Fibroblast of lung (primary cell): ENCODE results near the gene PRSS53. TPM values are rescaled to one million over a fixed set of nuclear protein-coding genes. Genes with fewer than 3 reads are reported as not detected.

Experiments used
- DNase-seq, 2 donors: peaks; one replicate each; pipeline versions ENCODE4 v3.0.0 to v3.0.0-alpha.2; 2010; ENCODE audit warnings: low read depth in 2 of 2
- H2AFZ ChIP-seq: 2 replicates; pipeline ENCODE4 v1.5.1; 2012; ENCODE audit warnings: low read length, control low read depth, inconsistent platforms
- H3K27ac ChIP-seq: 2 replicates; pipeline ENCODE4 v1.5.1; 2011; ENCODE audit warnings: low read length, control low read depth; ENCODE audit not compliant: insufficient read depth
- H3K27me3 ChIP-seq: 2 replicates; pipeline ENCODE4 v1.5.1; 2011; ENCODE audit warnings: mild to moderate bottlenecking, low read length; ENCODE audit not compliant: control insufficient read depth, insufficient read depth
- H3K36me3 ChIP-seq: 2 replicates; pipeline ENCODE4 v1.5.1; 2011; ENCODE audit warnings: low read length; ENCODE audit not compliant: control insufficient read depth, insufficient read depth
- H3K4me1 ChIP-seq: 2 replicates; pipeline ENCODE4 v1.5.1; 2011; ENCODE audit warnings: low read length; ENCODE audit not compliant: control insufficient read depth, insufficient read depth; ENCODE audit errors: extremely low read depth
- H3K4me2 ChIP-seq: 2 replicates; pipeline ENCODE4 v1.5.1; 2011; ENCODE audit warnings: low read length, control low read depth; ENCODE audit not compliant: insufficient read depth; ENCODE audit errors: extremely low read depth
- H3K4me3 ChIP-seq, 4 experiments: fragments of 200-600 bp in 1 of 4; sonication (generic) in 1 of 4; replicated peaks in 1 of 4; 2 replicates each; pipeline ENCODE4 v1.5.1; 2011 to 2016; ENCODE audit warnings: low read length in 4 of 4, low read depth in 3 of 4, mild to moderate bottlenecking in 3 of 4, control low read depth in 2 of 4, inconsistent platforms in 1 of 4, mixed read lengths in 1 of 4; ENCODE audit not compliant: insufficient read depth in 1 of 4; ENCODE audit errors: control extremely low read depth in 1 of 4
- H3K79me2 ChIP-seq: 2 replicates; pipeline ENCODE4 v1.5.1; 2012; ENCODE audit warnings: mild to moderate bottlenecking, low read length, inconsistent platforms; ENCODE audit not compliant: control insufficient read depth, insufficient read depth
- H3K9ac ChIP-seq: 2 replicates; pipeline ENCODE4 v1.5.1; 2011; ENCODE audit warnings: mild to moderate bottlenecking, low read length, control low read depth; ENCODE audit not compliant: insufficient read depth
- H3K9me3 ChIP-seq: 2 replicates; pipeline ENCODE4 v1.5.1; 2012; ENCODE audit warnings: low read depth, low read length; ENCODE audit not compliant: control insufficient read depth, insufficient read depth
- H4K20me1 ChIP-seq: 2 replicates; pipeline ENCODE4 v1.5.1; 2011; ENCODE audit warnings: low read length; ENCODE audit not compliant: control insufficient read depth, insufficient read depth; ENCODE audit errors: extremely low read depth
- EZH2 ChIP-seq: IDR thresholded peaks from 2 replicates; pipeline ENCODE4 v1.5.1; 2012; ENCODE audit warnings: low read length, control low read depth, mild to moderate bottlenecking; ENCODE audit errors: missing control alignments
- polyA plus RNA-seq, 2 donors: library from polyadenylated mRNA; depleted of rRNA in 1 of 2; stranded (reverse) in 1 of 2; unstranded in 1 of 2; fragments of >200 nt; gene quantifications; 2 replicates each; pipeline ENCODE4 v1.2.1, GENCODE V29; 2011 to 2012; ENCODE audit warnings: missing spikeins in 1 of 2
- total RNA-seq: library from RNA; depleted of rRNA; stranded (reverse); fragments of >200 nt; gene quantifications from 2 replicates; pipeline ENCODE4 v1.2.1, GENCODE V29; 2014
- TF ChIP-seq, protein P1 (sequence below), 2 donors: IDR thresholded peaks in 1 of 2; conservative IDR thresholded peaks in 1 of 2; 1 replicate in 1 of 2; 2 replicates in 1 of 2; pipeline ENCODE4 v1.5.1; 2011 to 2012; ENCODE audit warnings: low read length in 2 of 2, control low read depth in 1 of 2, inconsistent platforms in 1 of 2, low read depth in 1 of 2, mild to moderate bottlenecking in 1 of 2

PRSS53 gene
- total and polyA plus RNA-seq, 2 donors (not counting 1 experiment from before 2014, with no cell fraction given): 0.78 to 1.7 TPM

DNA sequence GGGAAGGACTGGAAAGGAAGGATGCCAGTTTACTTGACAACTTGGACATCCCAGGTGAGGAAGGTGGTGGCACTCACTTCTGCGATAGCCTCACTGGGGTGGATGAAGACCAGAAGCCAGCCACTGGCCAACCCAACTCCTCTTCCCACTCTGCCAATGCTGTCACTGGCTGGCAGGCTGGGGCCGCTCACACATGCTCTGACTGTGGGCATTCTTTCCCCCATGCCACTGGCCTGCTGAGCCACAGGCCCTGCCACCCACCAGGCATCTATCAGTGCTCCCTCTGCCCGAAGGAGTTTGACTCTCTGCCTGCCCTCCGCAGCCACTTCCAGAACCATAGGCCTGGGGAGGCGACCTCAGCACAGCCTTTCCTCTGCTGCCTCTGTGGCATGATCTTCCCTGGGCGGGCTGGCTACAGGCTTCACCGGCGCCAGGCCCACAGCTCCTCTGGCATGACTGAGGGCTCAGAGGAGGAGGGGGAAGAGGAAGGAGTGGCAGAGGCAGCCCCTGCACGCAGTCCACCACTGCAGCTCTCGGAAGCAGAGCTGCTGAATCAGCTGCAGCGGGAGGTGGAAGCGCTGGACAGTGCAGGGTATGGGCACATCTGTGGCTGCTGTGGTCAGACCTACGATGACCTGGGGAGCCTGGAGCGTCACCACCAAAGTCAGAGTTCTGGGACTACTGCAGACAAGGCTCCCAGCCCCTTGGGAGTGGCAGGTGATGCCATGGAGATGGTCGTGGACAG, 10.0 kb downstream of the PRSS53 start:
- no peak overlapping the region for H3K9ac ChIP-seq
- no peak overlapping the region for H2AFZ ChIP-seq
- no peak overlapping the region for H3K4me3 ChIP-seq
- H4K20me1 ChIP-seq: no peaks in the 10 kb centered on the region
- H3K79me2 ChIP-seq: peaks cover 42% of the 10 kb centered on the region
- no peak overlapping the region for H3K27ac ChIP-seq
- peaks cover 36% of the 10 kb centered on the region for H3K36me3 ChIP-seq
- no peaks in the 10 kb centered on the region for H3K4me1 ChIP-seq
- H3K4me2 ChIP-seq: no peak overlapping the region
- H3K27me3 ChIP-seq: no peaks in the 10 kb centered on the region
- TF ChIP-seq, protein P1, sequence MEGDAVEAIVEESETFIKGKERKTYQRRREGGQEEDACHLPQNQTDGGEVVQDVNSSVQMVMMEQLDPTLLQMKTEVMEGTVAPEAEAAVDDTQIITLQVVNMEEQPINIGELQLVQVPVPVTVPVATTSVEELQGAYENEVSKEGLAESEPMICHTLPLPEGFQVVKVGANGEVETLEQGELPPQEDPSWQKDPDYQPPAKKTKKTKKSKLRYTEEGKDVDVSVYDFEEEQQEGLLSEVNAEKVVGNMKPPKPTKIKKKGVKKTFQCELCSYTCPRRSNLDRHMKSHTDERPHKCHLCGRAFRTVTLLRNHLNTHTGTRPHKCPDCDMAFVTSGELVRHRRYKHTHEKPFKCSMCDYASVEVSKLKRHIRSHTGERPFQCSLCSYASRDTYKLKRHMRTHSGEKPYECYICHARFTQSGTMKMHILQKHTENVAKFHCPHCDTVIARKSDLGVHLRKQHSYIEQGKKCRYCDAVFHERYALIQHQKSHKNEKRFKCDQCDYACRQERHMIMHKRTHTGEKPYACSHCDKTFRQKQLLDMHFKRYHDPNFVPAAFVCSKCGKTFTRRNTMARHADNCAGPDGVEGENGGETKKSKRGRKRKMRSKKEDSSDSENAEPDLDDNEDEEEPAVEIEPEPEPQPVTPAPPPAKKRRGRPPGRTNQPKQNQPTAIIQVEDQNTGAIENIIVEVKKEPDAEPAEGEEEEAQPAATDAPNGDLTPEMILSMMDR (conservative IDR thresholded peaks at IDR 0.05 in 1 of 2, IDR thresholded peaks at IDR 0.05 in 1 of 2; ENCODE audit: low read depth in 1 of 2, low read length in 2 of 2): no peak
- TF ChIP-seq EZH2: no peak
- H3K9me3 ChIP-seq: no peaks in the 10 kb centered on the region
- no peak for DNase-seq

DNA sequence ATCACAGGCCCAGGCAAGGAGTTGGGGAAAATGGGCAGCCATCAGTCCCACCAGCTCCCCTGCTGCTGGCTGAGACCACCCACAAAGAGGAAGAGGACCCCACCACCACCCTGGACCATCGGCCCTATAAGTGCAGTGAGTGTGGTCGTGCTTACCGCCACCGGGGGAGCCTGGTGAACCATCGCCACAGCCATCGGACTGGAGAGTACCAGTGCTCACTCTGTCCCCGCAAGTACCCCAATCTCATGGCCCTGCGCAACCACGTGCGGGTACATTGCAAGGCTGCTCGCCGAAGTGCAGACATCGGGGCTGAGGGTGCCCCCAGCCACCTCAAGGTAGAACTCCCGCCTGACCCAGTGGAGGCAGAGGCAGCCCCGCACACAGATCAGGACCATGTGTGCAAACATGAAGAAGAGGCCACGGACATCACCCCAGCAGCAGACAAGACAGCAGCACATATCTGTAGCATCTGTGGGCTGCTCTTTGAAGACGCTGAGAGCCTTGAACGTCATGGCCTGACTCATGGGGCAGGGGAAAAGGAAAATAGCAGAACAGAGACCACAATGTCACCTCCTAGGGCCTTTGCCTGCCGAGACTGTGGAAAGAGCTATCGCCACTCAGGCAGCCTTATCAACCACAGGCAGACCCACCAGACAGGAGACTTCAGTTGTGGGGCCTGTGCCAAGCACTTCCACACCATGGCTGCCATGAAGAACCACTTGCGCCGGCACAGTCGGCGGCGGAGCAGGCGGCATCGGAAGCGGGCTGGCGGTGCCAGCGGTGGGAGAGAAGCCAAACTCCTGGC, 10.9 kb downstream of the PRSS53 start:
- no peaks in the 10 kb centered on the region for H4K20me1 ChIP-seq
- TF ChIP-seq, protein P1 (conservative IDR thresholded peaks at IDR 0.05 in 1 of 2, IDR thresholded peaks at IDR 0.05 in 1 of 2; ENCODE audit: low read depth in 1 of 2, low read length in 2 of 2): no peak
- no peak for TF ChIP-seq EZH2
- H3K36me3 ChIP-seq: peaks cover 35% of the 10 kb centered on the region
- no peaks in the 10 kb centered on the region for H3K27me3 ChIP-seq
- no peak overlapping the region for H3K4me2 ChIP-seq
- peaks cover 46% of the 10 kb centered on the region for H3K79me2 ChIP-seq
- no peak overlapping the region for H3K9ac ChIP-seq
- no peak for DNase-seq
- no peak overlapping the region for H3K27ac ChIP-seq
- no peak overlapping the region for H3K4me3 ChIP-seq
- H3K4me1 ChIP-seq: no peaks in the 10 kb centered on the region
- no peak overlapping the region for H2AFZ ChIP-seq
- H3K9me3 ChIP-seq: no peaks in the 10 kb centered on the region

DNA sequence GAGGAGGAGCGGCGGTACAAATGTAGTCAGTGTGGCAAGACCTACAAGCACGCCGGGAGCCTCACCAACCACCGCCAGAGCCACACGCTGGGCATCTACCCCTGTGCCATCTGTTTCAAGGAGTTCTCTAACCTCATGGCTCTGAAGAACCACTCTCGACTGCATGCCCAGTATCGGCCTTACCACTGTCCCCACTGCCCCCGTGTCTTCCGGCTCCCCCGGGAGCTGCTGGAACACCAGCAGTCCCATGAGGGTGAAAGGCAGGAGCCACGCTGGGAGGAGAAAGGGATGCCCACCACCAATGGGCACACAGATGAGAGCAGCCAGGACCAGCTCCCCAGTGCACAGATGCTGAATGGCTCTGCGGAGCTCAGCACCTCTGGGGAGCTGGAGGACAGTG, 11.7 kb downstream of the PRSS53 start:
- Histone ChIP-seq H3K9ac (no peak overlapping the region), H4K20me1 (no peaks in the 10 kb centered on the region), H3K9me3 (no peaks in the 10 kb centered on the region), H3K27ac (no peak overlapping the region), H3K79me2 (peaks cover 54% of the 10 kb centered on the region), H2AFZ (no peak overlapping the region), H3K4me2 (no peak overlapping the region), H3K4me3 (no peak overlapping the region), H3K4me1 (no peaks in the 10 kb centered on the region), H3K27me3 (no peaks in the 10 kb centered on the region), H3K36me3 (peaks cover 35% of the 10 kb centered on the region)
- no peak for DNase-seq
- no peak for TF ChIP-seq EZH2
- TF ChIP-seq, protein P1 (conservative IDR thresholded peaks at IDR 0.05 in 1 of 2, IDR thresholded peaks at IDR 0.05 in 1 of 2; ENCODE audit: low read depth in 1 of 2, low read length in 2 of 2): no peak
